Left lung (tissue), 10 donors: ENCODE results near the gene RNLS. TPM values are rescaled to one million over a fixed set of nuclear protein-coding genes. Genes with fewer than 3 reads are reported as not detected.

Experiments used
- ATAC-seq: fragments of 200-7000 bp; cut with Tn5 transposase; one replicate; pipeline ENCODE4 v1.9.1; 2020; ENCODE audit warnings: moderate library complexity
- DNase-seq, 4 donors: peaks; one replicate each; pipeline ENCODE4 v3.0.0-alpha.2; 2013 to 2020
- H3K27ac ChIP-seq, 2 donors: fragments of 200-600 bp; sonication (generic) in 1 of 2; one replicate each; pipeline versions ENCODE4 v1.5.0 to v1.8.0; 2020 to 2021
- H3K27me3 ChIP-seq, 2 donors: fragments of 200-600 bp; sonication (generic) in 1 of 2; one replicate each; pipeline versions ENCODE4 v1.5.0 to v1.8.0; 2020 to 2021
- H3K36me3 ChIP-seq, 2 donors: fragments of 200-600 bp; sonication (generic) in 1 of 2; one replicate each; pipeline versions ENCODE4 v1.5.0 to v1.8.0; 2020 to 2021
- H3K4me1 ChIP-seq, 2 donors: fragments of 200-600 bp; one replicate each; pipeline ENCODE4 v1.8.0; 2021
- H3K4me3 ChIP-seq, 2 donors: fragments of 200-600 bp; sonication (generic) in 1 of 2; one replicate each; pipeline versions ENCODE4 v1.5.0 to v1.8.0; 2020 to 2021; ENCODE audit warnings: mild to moderate bottlenecking in 1 of 2
- H3K9me3 ChIP-seq, 2 donors: fragments of 200-600 bp; sonication (generic) in 1 of 2; one replicate each; pipeline versions ENCODE4 v1.5.0 to v1.8.0; 2020 to 2021
- CTCF ChIP-seq, 2 donors: fragments of 200-600 bp; sonication (generic) in 1 of 2; IDR thresholded peaks; one replicate each; pipeline versions ENCODE4 v1.5.0 to v1.8.0; 2021; ENCODE audit warnings: antibody characterized with exemption in 2 of 2
- intact Hi-C, 2 donors: fragments of 100-400 bp; cut with DNase I; formaldehyde crosslinking; loops; one replicate each; pipeline versions ENCODE4 v1.11.2 to v1.14.2; 2022
- polyA plus RNA-seq, 6 donors: library from polyadenylated mRNA; unstranded; fragments of 120-200 nt; gene quantifications; one replicate each; pipeline ENCODE4 v1.2.1, GENCODE V29; 2013; ENCODE audit not compliant: insufficient read length in 6 of 6
- total RNA-seq, 2 donors: library from RNA; stranded (reverse); fragmentation: NEBNext Ultra II Directional; extraction: Animal tissue kit (Norgen Biotek cat#: 25700); gene quantifications; one replicate each; pipeline ENCODE4 v1.2.1, GENCODE V29; 2021
- donor health status: DM: no; HTN: yes; CAD: no.
- donor health status: DM: no; HTN: no; CAD: no.

The RNLS gene
- total and polyA plus RNA-seq, 8 donors: 4.1 to 8.8 (median 5.2) TPM

DNA sequence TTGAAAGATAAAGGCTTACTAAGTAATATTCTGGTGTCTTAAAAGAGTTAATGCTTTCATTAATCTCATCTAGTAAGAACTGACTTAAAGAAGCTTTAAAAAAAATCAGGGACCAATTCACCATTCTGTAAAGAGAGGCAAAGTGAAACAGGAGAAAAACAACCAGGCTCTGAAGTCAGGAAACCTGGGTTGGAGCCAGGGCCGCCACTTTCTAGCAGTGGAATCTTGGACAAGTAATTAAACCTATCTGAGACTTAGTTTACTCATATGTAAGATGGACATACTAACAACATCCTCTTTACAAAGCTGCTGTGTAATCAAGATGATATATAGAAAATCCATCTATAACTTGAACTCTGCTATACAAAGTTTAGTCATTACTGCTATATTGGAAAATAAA lies 154.1 kb downstream of the RNLS start:
- ATAC-seq (no peak), DNase-seq (peak in 1 of 4 donors; percentile 5)
- Histone ChIP-seq H3K4me3 (no peak overlapping the region), H3K36me3 (no peaks in the 10 kb centered on the region), H3K4me1 (no peaks in the 10 kb centered on the region), H3K27ac (no peak overlapping the region), H3K9me3 (no peaks in the 10 kb centered on the region), H3K27me3 (no peaks in the 10 kb centered on the region)
- intact Hi-C loops: no loop called here
- no peak for TF ChIP-seq CTCF (IDR thresholded peaks at IDR 0.05)

- ATAC-seq: no peak
Measured at GRCh38 chr10:88428442-88428841, 154.7 kb downstream of the RNLS start.

GRCh38 chr10:88427024-88427423 lies 156.1 kb downstream of the RNLS start:
- Histone ChIP-seq H3K9me3 (no peaks in the 10 kb centered on the region), H3K4me1 (no peaks in the 10 kb centered on the region), H3K4me3 (no peak overlapping the region), H3K27ac (no peak overlapping the region), H3K36me3 (no peaks in the 10 kb centered on the region), H3K27me3 (no peaks in the 10 kb centered on the region)
- intact Hi-C loops: no loop called here
- DNase-seq (no peak), ATAC-seq (no peak)
- TF ChIP-seq CTCF (IDR thresholded peaks at IDR 0.05): no peak

More at GRCh38 chr10:88428442-88428841, 154.7 kb downstream of the RNLS start:
- H3K9me3 ChIP-seq: no peaks in the 10 kb centered on the region
- DNase-seq: no peak
- H3K36me3 ChIP-seq: no peaks in the 10 kb centered on the region
- intact Hi-C loops: no loop called here
- no peak overlapping the region for H3K27ac ChIP-seq
- no peaks in the 10 kb centered on the region for H3K4me1 ChIP-seq
- no peak overlapping the region for H3K4me3 ChIP-seq
- H3K27me3 ChIP-seq: no peaks in the 10 kb centered on the region
- TF ChIP-seq CTCF (IDR thresholded peaks at IDR 0.05): no peak

- no peak overlapping the region for H3K4me3 ChIP-seq
- no peaks in the 10 kb centered on the region for H3K36me3 ChIP-seq
- H3K4me1 ChIP-seq: no peaks in the 10 kb centered on the region
- no peaks in the 10 kb centered on the region for H3K27me3 ChIP-seq
- TF ChIP-seq CTCF (IDR thresholded peaks at IDR 0.05): no peak
- ATAC-seq (no peak), DNase-seq (no peak)
- intact Hi-C loops: no loop called here
- H3K9me3 ChIP-seq: no peaks in the 10 kb centered on the region
- H3K27ac ChIP-seq: no peak overlapping the region
Measured at GRCh38 chr10:88424881-88425280, 158.2 kb downstream of the RNLS start.

DNA sequence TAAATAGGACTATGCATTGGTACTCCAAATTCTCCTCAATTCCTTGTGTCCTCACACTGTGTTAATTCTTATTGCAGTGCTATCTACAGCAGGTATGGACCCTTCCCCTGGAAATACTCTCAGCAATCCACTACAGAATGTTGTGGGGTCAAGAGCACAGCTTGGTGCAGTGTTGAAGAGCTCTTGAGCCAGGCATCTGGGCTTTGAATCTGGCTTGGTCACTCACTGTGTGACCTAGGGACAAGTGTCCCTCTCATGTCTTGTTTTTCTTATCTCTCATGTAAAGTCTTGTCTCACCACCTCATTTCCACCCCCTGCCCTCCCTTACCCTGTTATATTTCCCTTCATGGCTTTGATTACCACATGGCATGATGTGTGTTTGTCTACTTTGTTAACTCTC lies 159.4 kb downstream of the RNLS start:
- Histone ChIP-seq H3K36me3 (no peaks in the 10 kb centered on the region), H3K27me3 (no peaks in the 10 kb centered on the region), H3K4me1 (no peaks in the 10 kb centered on the region), H3K27ac (no peak overlapping the region), H3K9me3 (no peaks in the 10 kb centered on the region), H3K4me3 (no peak overlapping the region)
- DNase-seq (no peak), ATAC-seq (peak; percentile 60)
- intact Hi-C loops: no loop called here
- no peak for TF ChIP-seq CTCF (IDR thresholded peaks at IDR 0.05)
